GM20000 (cell line): Measurements from ENCODE around the gene PTGDR2.
"Not testable (repeated sequence)": the region's sequence is repeated elsewhere in the genome, so short reads cannot be mapped to it uniquely, and the experiment has no call there.

Experiments
- DNase-seq: peaks from one replicate; pipeline ENCODE4 v3.0.0; 2012; ENCODE audit warnings: low spot score
- TF ChIP-seq, protein P1 (sequence below): IDR thresholded peaks from 2 replicates; pipeline ENCODE4 v1.5.1; 2012; ENCODE audit warnings: mild to moderate bottlenecking, control low read depth; ENCODE audit errors: extremely low read depth, missing control alignments

Gene PTGDR2

DNA sequence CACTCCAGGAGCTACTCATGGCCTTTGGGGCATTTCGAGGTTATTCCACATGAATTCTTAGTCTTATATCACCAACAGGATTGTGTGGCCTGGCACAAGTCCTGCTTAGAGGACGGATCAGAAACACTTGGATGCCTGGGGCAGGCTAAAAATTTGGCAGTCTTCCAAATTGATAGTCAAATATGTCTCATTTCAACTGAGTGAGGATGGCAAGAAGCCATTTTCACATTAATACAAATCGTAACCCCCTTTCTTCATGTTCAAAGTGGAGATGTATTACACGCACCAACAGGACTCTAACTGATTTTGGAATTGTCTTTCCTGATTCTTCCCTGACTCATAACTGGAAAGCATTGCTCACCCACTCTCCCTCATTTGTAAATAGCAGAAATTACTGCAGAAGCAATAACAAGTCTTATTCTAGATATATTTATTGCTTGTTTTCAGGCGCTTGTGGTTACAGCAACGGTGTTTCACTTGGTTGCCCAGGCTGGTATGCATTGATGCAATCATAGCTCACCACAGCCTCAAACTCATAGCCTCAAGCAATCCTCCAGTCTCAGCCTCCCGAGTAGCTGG, 24.2 kb downstream of the PTGDR2 start:
- no peak for DNase-seq

DNA sequence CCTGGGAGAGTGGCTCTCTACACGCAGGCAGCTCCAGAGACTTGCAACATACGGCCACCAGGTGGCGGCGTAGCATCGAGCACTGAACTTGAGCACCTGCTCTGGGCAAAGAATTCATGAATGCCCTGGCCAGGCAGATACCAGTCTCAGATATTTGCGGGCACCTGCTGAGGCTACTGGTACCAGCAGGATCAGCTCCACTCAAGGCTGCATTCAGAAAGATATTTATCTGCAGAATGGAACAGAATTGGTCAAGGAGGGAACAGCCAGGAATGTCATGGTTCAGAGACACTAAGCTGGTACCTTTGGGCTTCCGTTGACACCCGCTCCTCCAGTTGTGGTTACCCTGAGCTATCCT, 24.6 kb downstream of the PTGDR2 start:
- TF ChIP-seq, protein P1, sequence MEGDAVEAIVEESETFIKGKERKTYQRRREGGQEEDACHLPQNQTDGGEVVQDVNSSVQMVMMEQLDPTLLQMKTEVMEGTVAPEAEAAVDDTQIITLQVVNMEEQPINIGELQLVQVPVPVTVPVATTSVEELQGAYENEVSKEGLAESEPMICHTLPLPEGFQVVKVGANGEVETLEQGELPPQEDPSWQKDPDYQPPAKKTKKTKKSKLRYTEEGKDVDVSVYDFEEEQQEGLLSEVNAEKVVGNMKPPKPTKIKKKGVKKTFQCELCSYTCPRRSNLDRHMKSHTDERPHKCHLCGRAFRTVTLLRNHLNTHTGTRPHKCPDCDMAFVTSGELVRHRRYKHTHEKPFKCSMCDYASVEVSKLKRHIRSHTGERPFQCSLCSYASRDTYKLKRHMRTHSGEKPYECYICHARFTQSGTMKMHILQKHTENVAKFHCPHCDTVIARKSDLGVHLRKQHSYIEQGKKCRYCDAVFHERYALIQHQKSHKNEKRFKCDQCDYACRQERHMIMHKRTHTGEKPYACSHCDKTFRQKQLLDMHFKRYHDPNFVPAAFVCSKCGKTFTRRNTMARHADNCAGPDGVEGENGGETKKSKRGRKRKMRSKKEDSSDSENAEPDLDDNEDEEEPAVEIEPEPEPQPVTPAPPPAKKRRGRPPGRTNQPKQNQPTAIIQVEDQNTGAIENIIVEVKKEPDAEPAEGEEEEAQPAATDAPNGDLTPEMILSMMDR = peak; percentile 93
- DNase-seq = peak; percentile 84

More for the DNA sequence above, 24.2 kb downstream of the PTGDR2 start:
- TF ChIP-seq, protein P1 = no peak

DNA sequence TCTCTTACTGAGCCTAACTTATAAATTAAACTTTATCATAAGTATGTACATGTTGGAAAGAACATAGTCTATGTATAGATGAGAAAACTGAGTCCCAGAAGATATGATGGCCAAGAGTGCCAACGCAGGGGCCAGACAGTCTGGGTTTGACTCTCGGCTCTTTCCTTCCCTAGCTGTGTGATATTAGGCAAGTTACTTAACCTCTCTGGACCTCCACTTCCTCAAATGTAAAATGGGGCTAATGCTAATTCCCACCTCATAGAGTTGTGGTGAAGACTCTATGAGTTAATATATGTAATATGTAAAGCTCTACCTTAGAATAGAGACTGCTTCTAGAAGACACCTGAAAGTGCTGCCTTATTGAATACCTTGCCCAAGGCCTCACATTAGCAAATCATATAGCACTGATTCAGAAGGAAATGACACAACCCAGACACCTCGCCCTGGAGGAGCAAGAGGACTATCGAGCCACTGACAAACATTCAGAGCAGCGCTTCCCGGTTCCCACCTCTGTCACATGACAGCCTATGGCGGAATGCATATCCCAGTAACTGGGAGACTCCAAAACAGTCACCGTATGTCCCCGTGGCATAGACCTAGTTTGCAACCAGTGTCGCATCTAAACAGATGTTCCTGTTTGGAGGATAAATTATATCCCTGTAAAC, 25.1 kb downstream of the PTGDR2 start:
- TF ChIP-seq, protein P1 = no peak
- DNase-seq = no peak

DNA sequence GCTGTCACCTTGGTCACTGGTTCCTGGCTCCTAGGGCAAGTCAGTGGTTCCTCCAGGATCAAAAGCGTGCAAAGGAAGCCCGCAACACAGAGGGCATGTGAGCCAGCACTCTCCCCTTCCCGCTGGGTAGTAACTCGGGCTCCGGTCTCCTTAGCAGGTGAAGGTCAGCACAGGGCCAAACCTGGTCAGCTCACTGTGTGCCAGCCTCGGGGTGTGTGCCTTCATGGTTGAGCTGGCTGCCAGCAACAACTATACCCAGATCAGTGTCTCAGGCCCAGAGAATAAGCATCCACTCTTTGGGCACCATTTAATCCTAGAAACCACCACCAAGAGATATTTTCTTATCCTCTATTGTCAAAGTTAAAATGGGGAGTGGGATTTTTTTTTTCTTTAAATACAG, 30.0 kb downstream of the PTGDR2 start:
- TF ChIP-seq, protein P1 = no peak
- no peak for DNase-seq

DNA sequence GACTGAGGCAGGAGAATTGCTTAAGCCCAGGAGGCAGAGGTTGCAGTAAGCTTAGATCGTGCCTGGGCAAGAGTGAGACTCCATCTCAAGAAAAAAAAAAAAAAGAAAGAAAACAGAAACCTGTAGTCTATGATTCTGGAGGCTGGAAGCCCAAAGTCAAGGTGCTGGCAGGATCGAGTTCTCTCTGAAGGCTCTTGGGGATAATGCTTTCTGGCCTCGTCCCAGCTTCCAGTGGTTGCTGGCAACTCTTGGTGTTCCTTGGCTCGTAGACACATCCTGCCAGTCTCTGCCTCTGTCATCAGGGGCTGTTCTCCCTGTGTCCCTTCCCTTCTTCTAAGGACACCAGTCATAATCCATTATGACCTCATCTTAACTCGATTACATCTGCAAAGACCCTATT, 30.6 kb downstream of the PTGDR2 start:
- DNase-seq = no peak
- TF ChIP-seq, protein P1 = no peak

DNA sequence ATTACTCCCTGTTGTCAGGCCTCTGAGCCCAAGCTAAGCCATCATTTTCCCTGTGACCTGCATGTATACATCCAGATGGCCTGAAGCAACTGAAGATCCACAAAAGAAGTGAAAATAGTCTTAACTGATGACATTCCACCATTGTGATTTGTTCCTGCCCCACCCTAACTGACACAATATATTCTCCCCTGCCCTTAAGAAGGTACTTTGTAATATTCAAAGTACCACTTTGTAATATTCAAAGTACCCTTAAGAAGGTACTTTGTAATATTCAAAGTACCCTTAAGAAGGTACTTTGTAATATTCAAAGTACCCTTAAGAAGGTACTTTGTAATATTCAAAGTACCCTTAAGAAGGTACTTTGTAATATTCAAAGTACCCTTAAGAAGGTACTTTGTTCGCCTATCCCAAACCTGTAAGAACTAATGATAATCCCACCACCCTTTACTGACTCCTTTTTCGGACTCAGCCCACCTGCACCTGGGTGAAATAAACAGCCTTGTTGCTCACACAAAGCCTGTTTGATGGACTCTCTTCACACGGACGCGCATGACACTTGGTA, 31.9 kb downstream of the PTGDR2 start:
- DNase-seq = not testable (repeated sequence)

DNA sequence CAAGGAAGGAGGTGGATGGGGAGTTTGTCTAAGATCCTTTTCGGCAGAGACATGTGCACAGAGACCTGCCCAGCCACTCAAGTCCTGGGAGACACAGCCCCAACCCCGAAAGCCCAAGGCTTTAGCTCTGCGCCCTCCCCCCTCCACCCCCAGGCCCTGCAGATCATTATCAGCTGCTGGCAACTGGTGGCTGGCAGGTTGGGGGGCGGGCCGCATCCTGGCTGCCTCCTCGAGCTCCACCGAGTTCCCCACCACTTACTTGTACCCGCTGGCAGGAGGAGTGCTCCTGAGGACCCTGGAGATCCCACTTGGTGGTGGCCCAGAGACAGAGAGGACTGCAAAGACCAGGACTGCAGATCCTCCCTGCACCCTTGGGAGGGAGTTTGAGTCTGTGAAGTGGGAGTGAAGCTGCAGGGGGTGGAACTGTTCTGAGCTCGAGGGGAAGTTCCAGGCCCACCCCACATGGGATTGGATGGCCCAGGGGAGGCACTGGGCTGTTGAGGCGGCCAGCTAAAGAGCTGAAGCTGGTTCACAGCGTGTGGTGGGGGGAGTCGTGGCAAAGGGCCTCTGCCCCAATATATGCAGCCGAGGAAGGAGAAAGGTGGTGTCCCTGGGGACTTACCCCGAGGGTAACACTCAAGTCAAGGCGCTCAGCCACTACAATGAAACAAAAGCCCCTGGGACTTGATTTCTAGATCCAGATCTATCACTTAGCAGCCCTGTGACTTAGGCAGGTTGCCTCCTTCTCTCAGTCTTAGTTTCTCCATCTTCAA, 33.7 kb downstream of the PTGDR2 start:
- DNase-seq = no peak
- TF ChIP-seq, protein P1 = no peak
